GM21825 (cell line): ENCODE measurements around the gene CCDC3.

Experiments
- ATAC-seq: cut with Tn5 transposase; IDR thresholded peaks from one replicate; pipeline ENCODE4 v1.9.1; 2021; ENCODE audit warnings: mild to moderate bottlenecking, moderate library complexity; ENCODE audit not compliant: unreplicated experiment

The CCDC3 gene

GRCh38 chr10:12928571-12928970 is 72.9 kb downstream of the CCDC3 start:
- no peak for ATAC-seq

GRCh38 chr10:12927896-12928295 is 73.6 kb downstream of the CCDC3 start:
- ATAC-seq = no peak

- no peak for ATAC-seq
These were observed 75.7 kb downstream of the CCDC3 start for GRCh38 chr10:12925845-12926244.

- ATAC-seq = no peak
These were observed 76.6 kb downstream of the CCDC3 start for GRCh38 chr10:12924911-12925310.

- no peak for ATAC-seq
These were observed 79.2 kb downstream of the CCDC3 start for GRCh38 chr10:12922117-12922900.

GRCh38 chr10:12921163-12921562 is 80.3 kb downstream of the CCDC3 start:
- ATAC-seq = no peak

- ATAC-seq = no peak
These were observed 81.9 kb downstream of the CCDC3 start for GRCh38 chr10:12919574-12919973.

GRCh38 chr10:12916587-12916986 is 84.9 kb downstream of the CCDC3 start:
- no peak for ATAC-seq

GRCh38 chr10:12915637-12916168 is 85.8 kb downstream of the CCDC3 start:
- ATAC-seq = no peak

GRCh38 chr10:12914111-12914510 is 87.4 kb downstream of the CCDC3 start:
- ATAC-seq = no peak

- no peak for ATAC-seq
These were observed 89.7 kb downstream of the CCDC3 start for GRCh38 chr10:12911795-12912194.

- no peak for ATAC-seq
These were observed 90.7 kb downstream of the CCDC3 start for GRCh38 chr10:12910835-12911234.

GRCh38 chr10:12909836-12910185 is 91.7 kb downstream of the CCDC3 start:
- ATAC-seq = no peak

- ATAC-seq = no peak
These were observed 92.2 kb downstream of the CCDC3 start for GRCh38 chr10:12909182-12909835.

- no peak for ATAC-seq
These were observed 92.7 kb downstream of the CCDC3 start for GRCh38 chr10:12908773-12909172.

- ATAC-seq = no peak
These were observed 93.9 kb downstream of the CCDC3 start for GRCh38 chr10:12907656-12908055.

GRCh38 chr10:12906051-12906541 is 95.4 kb downstream of the CCDC3 start:
- no peak for ATAC-seq

- no peak for ATAC-seq
These were observed 96.4 kb downstream of the CCDC3 start for GRCh38 chr10:12905067-12905466.

- ATAC-seq = no peak
These were observed 98.6 kb downstream of the CCDC3 start for GRCh38 chr10:12902851-12903358.

GRCh38 chr10:12902135-12902572 is 99.4 kb downstream of the CCDC3 start:
- ATAC-seq = no peak

- ATAC-seq = no peak
These were observed 102.0 kb downstream of the CCDC3 start for GRCh38 chr10:12899546-12899945.

GRCh38 chr10:12898271-12898670 is 103.2 kb downstream of the CCDC3 start:
- no peak for ATAC-seq
